Ishikawa (cell line): ENCODE results near the gene THAP10.

Source experiments
- CREB1 ChIP-seq: IDR thresholded peaks from 2 replicates; pipeline ENCODE4 v1.6.1; 2012; ENCODE audit warnings: low read depth
- EGR1 ChIP-seq: IDR thresholded peaks from 2 replicates; pipeline ENCODE4 v1.6.1; 2012
- EP300 ChIP-seq: IDR thresholded peaks from 2 replicates; pipeline ENCODE4 v1.6.1; 2012; ENCODE audit warnings: borderline replicate concordance
- FOXM1 ChIP-seq: IDR thresholded peaks from 2 replicates; pipeline ENCODE4 v1.6.1; 2012; ENCODE audit warnings: low read depth, borderline replicate concordance
- REST ChIP-seq: IDR thresholded peaks from 2 replicates; pipeline ENCODE4 v1.6.1; 2012; ENCODE audit warnings: low read depth, mild to moderate bottlenecking
- TCF12 ChIP-seq: IDR thresholded peaks from 2 replicates; pipeline ENCODE4 v1.6.1; 2012; ENCODE audit warnings: low read depth
- YY1 ChIP-seq: IDR thresholded peaks from 2 replicates; pipeline ENCODE4 v1.6.1; 2012; ENCODE audit warnings: low read depth
- TF ChIP-seq, protein P1 (sequence below): IDR thresholded peaks from 2 replicates; pipeline ENCODE4 v1.6.1; 2012

GRCh38 chr15:70832176-70832575 lies 60.1 kb downstream of the THAP10 start:
- no peak for TF ChIP-seq YY1
- TF ChIP-seq TCF12, result no peak
- no peak for TF ChIP-seq REST
- no peak for TF ChIP-seq EP300
- TF ChIP-seq FOXM1, result no peak
- TF ChIP-seq, protein P1, sequence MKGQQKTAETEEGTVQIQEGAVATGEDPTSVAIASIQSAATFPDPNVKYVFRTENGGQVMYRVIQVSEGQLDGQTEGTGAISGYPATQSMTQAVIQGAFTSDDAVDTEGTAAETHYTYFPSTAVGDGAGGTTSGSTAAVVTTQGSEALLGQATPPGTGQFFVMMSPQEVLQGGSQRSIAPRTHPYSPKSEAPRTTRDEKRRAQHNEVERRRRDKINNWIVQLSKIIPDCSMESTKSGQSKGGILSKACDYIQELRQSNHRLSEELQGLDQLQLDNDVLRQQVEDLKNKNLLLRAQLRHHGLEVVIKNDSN, result no peak
- no peak for TF ChIP-seq EGR1
- no peak for TF ChIP-seq CREB1
